ENCODE data around the gene CBLN1. TPM values are rescaled to one million over a fixed set of nuclear protein-coding genes. Genes with fewer than 3 reads are reported as not detected.

The CBLN1 gene
- total RNA-seq, 4 donors from 2014 or later, result 0.26 to 0.38 TPM; not detected in 2

DNA sequence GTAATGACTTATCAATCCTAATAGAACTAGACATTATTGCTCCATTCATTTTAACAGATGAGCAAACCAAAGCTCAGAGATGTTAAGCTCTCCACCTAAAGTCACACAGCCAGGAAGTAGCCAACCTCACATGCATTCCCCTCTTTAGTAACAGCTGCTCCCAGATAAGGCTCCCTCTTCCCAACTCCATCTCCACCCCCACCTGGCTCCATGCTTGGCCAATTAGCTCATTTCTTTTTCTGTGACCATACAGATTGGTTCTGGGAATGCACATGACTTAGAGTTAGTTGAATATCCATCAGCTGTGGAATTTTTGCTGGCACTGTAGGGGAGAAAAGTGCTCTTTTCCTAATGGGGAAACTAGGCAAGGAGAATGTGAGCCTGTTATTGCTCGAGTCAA, 13.0 kb downstream of the CBLN1 start:
- no peak overlapping the region for H3K4me3 ChIP-seq
- no peak for TF ChIP-seq POLR2A (IDR thresholded peaks at IDR 0.05)
- TF ChIP-seq, protein P1, sequence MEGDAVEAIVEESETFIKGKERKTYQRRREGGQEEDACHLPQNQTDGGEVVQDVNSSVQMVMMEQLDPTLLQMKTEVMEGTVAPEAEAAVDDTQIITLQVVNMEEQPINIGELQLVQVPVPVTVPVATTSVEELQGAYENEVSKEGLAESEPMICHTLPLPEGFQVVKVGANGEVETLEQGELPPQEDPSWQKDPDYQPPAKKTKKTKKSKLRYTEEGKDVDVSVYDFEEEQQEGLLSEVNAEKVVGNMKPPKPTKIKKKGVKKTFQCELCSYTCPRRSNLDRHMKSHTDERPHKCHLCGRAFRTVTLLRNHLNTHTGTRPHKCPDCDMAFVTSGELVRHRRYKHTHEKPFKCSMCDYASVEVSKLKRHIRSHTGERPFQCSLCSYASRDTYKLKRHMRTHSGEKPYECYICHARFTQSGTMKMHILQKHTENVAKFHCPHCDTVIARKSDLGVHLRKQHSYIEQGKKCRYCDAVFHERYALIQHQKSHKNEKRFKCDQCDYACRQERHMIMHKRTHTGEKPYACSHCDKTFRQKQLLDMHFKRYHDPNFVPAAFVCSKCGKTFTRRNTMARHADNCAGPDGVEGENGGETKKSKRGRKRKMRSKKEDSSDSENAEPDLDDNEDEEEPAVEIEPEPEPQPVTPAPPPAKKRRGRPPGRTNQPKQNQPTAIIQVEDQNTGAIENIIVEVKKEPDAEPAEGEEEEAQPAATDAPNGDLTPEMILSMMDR (IDR thresholded peaks at IDR 0.05), result no peak
- H3K27ac ChIP-seq, result no peak overlapping the region
- intact Hi-C loops (cut with DNase I), result no loop called here
- H3K36me3 ChIP-seq, result no peaks in the 10 kb centered on the region
- peaks cover 0 to 34% (median 0%) of the 10 kb centered on the region in 4 donors for H3K27me3 ChIP-seq
- 36 to 43% methylated on average over 1 of the region's 1 CpG for WGBS, 2 donors
- no peak for DNase-seq
- no peaks in the 10 kb centered on the region for H3K4me1 ChIP-seq
- H3K9me3 ChIP-seq, result no peaks in the 10 kb centered on the region

DNA sequence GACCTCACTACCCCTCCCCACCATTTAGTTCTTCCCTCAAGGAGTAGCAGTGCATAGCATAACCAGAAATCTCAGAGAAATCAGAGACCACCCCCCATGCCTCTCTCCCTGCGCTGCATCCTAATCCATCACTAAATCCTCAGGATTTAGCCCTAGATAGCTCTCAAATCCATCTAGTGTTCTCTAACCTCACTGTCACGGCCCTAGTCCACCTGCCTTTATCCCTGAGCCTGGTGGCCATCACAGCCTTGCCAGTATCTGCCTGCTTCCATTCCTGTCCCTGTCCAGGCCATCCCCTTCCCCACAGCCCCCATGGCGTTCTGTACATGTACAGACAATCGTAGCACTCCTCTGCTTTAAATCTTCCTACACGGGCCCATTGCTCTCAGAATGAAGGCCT, 19.1 kb downstream of the CBLN1 start:
- H3K4me3 ChIP-seq, result no peak overlapping the region
- no peaks in the 10 kb centered on the region for H3K27me3 ChIP-seq
- H3K36me3 ChIP-seq, result no peaks in the 10 kb centered on the region
- TF ChIP-seq, protein P1 (IDR thresholded peaks at IDR 0.05), result no peak
- TF ChIP-seq POLR2A (IDR thresholded peaks at IDR 0.05), result no peak
- H3K9me3 ChIP-seq, result no peaks in the 10 kb centered on the region
- H3K4me1 ChIP-seq, result no peaks in the 10 kb centered on the region
- H3K27ac ChIP-seq, result no peak overlapping the region
- WGBS, 2 donors, result 73 to 75% methylated on average over 5 of the region's 5 CpGs
- intact Hi-C loops (cut with DNase I), result no loop called here
- no peak for DNase-seq

DNA sequence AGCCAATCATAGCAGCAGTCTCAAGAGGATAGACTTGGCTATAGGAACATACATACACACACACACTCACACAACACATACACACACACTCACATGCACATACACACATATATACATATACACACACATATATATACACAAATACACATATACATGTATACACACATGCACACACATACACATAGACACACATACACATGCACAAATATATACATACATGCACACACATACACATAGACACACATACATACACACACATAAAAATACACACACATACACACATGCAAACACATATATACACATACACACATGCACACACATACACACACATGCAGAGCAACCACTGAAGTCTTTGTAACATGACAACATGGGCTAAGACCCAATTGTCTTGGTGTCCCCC, 19.7 kb downstream of the CBLN1 start:
- TF ChIP-seq, protein P1 (IDR thresholded peaks at IDR 0.05), result no peak
- no peak for TF ChIP-seq POLR2A (IDR thresholded peaks at IDR 0.05)
- no peaks in the 10 kb centered on the region for H3K9me3 ChIP-seq
- intact Hi-C loops (cut with DNase I), result no loop called here
- H3K36me3 ChIP-seq, result no peaks in the 10 kb centered on the region
- H3K27me3 ChIP-seq, result no peaks in the 10 kb centered on the region
- no peak overlapping the region for H3K27ac ChIP-seq
- no peak overlapping the region for H3K4me3 ChIP-seq
- H3K4me1 ChIP-seq, result no peaks in the 10 kb centered on the region
- no peak for DNase-seq

DNA sequence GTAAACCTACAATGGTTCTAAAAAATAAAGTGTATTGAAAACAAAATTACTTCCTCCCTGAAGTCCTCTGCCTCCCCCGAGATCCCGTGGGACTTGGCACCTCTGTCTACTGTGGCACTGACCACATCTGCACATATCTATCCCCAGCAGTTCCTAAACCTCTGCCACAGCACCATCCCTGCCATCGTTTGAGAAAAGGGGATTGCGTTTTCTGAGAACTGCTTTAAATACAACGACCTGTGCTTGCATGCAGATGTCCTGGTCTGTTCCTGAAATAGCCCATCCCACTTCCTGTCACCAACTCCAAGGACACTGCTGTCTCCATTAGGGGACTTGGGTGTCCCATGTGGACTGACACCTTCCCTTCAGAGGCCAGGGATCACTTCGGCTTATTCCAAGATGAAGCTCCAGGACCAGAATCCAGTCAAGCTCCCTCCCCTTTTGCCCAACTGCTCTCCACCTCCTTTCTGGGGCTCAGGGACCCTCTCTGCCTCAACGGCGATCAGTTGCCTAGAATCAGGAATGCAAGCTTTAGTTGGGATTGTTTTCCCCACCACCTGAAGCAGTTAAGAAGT, 20.6 kb downstream of the CBLN1 start:
- Histone ChIP-seq H3K9me3 (no peaks in the 10 kb centered on the region), H3K4me3 (no peak overlapping the region), H3K27ac (no peak overlapping the region), H3K27me3 (no peaks in the 10 kb centered on the region), H3K4me1 (no peaks in the 10 kb centered on the region), H3K36me3 (no peaks in the 10 kb centered on the region)
- no peak for TF ChIP-seq POLR2A (IDR thresholded peaks at IDR 0.05)
- TF ChIP-seq, protein P1 (IDR thresholded peaks at IDR 0.05), result no peak
- DNase-seq, result no peak
- intact Hi-C loops (cut with DNase I), result no loop called here
- 44 to 59% methylated on average over 8 of the region's 8 CpGs for WGBS, 2 donors

DNA sequence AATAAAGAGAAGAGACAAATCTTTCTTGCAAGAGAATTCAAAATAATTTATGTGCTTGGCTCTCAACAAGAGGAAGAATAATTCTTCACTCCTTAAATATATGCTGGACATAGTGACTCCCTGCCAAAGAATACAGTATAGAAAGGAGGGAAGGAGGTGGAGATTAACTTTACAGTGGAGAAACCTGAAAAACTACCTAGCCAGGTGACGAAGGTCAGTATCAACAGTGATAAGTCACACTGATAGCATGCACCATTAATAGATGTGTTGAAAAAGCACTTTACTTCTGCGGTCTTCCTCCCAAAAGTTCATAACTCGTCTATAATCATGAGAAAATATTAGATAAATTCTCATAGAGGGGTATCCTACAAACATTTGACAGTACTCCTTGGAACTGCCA, 21.4 kb downstream of the CBLN1 start:
- Histone ChIP-seq H3K36me3 (no peaks in the 10 kb centered on the region), H3K27me3 (no peaks in the 10 kb centered on the region), H3K27ac (no peak overlapping the region), H3K4me3 (no peak overlapping the region), H3K9me3 (no peaks in the 10 kb centered on the region), H3K4me1 (no peaks in the 10 kb centered on the region)
- TF ChIP-seq POLR2A (IDR thresholded peaks at IDR 0.05), result no peak
- TF ChIP-seq, protein P1 (IDR thresholded peaks at IDR 0.05), result no peak
- no peak for DNase-seq
- 48 to 50% methylated on average over 3 of the region's 3 CpGs for WGBS, 2 donors
- intact Hi-C loops (cut with DNase I), result no loop called here

Measured in esophagus squamous epithelium (tissue), 5 donors.